Endothelial cell of umbilical vein (primary cell): Measurements from ENCODE around the gene KDM4B. TPM values are rescaled to one million over a fixed set of nuclear protein-coding genes. Genes with fewer than 3 reads are reported as not detected.

Experiments
- BruUV-seq: library from RNA; stranded (reverse); fragments of 400-500 nt; replicated peaks from 2 replicates; lab custom pipeline; 2021; lab: Mats Ljungman, UMichigan
- CTCF ChIA-PET: fragments of 300-600, 350-600 bp; sonication (Branson Sonifier 250); formaldehyde crosslinking; loops from one replicate; lab custom pipeline; 2021; ENCODE audit warnings: antibody characterized with exemption, inconsistent platforms; lab: Charles Lee
- POLR2A ChIA-PET: fragments of 300-600, 350-600 bp; sonication (Branson Sonifier 250); formaldehyde crosslinking; loops from one replicate; lab custom pipeline; 2021; ENCODE audit warnings: antibody characterized with exemption, inconsistent platforms; lab: Charles Lee
- DNase-seq: peaks from one replicate; pipeline ENCODE4 v3.0.0-alpha.2; 2011; ENCODE audit warnings: low read depth, low spot score
- FAIRE-seq: peaks from 2 replicates; lab custom pipeline; 2011; peaks lifted over from hg19 to GRCh38; lab: Jason Lieb, UNC
- H2AFZ ChIP-seq: 2 replicates; pipeline ENCODE4 v1.6.0; 2012; ENCODE audit warnings: low read depth, low read length, control low read depth, inconsistent platforms
- H3K27ac ChIP-seq: 2 replicates; pipeline ENCODE4 v1.5.1; 2011; ENCODE audit warnings: low read depth, mild to moderate bottlenecking, control low read depth, low read length, moderate library complexity; ENCODE audit not compliant: insufficient read depth
- H3K27me3 ChIP-seq, 2 experiments: 2 replicates each; pipeline versions ENCODE4 v1.6.0 to v1.6.1; 2011; ENCODE audit warnings: low read length in 2 of 2, mixed read lengths in 1 of 2; ENCODE audit not compliant: control insufficient read depth in 2 of 2, insufficient read depth in 2 of 2
- H3K36me3 ChIP-seq, 2 experiments: 2 replicates in 1 of 2; 3 replicates in 1 of 2; pipeline ENCODE4 v1.5.1; 2011; ENCODE audit warnings: low read length in 2 of 2, mild to moderate bottlenecking in 1 of 2, moderate library complexity in 1 of 2; ENCODE audit not compliant: control insufficient read depth in 2 of 2, insufficient read depth in 2 of 2; ENCODE audit errors: extremely low read depth in 1 of 2
- H3K4me1 ChIP-seq: 3 replicates; pipeline ENCODE4 v1.5.1; 2011; ENCODE audit warnings: mild to moderate bottlenecking, low read length; ENCODE audit not compliant: control insufficient read depth, insufficient read depth; ENCODE audit errors: extremely low read depth
- H3K4me2 ChIP-seq: 2 replicates; pipeline ENCODE4 v1.6.1; 2011; ENCODE audit warnings: low read length, control low read depth, mixed read lengths; ENCODE audit not compliant: insufficient read depth
- H3K4me3 ChIP-seq, 3 experiments: fragments of 200-600 bp in 1 of 3; sonication (generic), shearing (Covaris generic) in 1 of 3; replicated peaks in 1 of 3; 2 replicates each; pipeline ENCODE4 v1.5.1; 2011 to 2016; ENCODE audit warnings: control low read depth in 3 of 3, low read length in 3 of 3, mild to moderate bottlenecking in 2 of 3, inconsistent platforms in 1 of 3, low read depth in 1 of 3, moderate library complexity in 1 of 3; ENCODE audit not compliant: insufficient read depth in 1 of 3
- H3K79me2 ChIP-seq: 2 replicates; pipeline ENCODE4 v1.6.0; 2012; ENCODE audit warnings: low read length, inconsistent platforms; ENCODE audit not compliant: control insufficient read depth, insufficient read depth
- H3K9ac ChIP-seq: replicated peaks from 2 replicates; pipeline ENCODE3; 2011; ENCODE audit warnings: low read length, control low read depth; ENCODE audit not compliant: insufficient read depth; ENCODE audit errors: extremely low read depth
- H3K9me1 ChIP-seq: replicated peaks from 3 replicates; pipeline ENCODE4 v1.6.0; 2011; ENCODE audit warnings: mild to moderate bottlenecking, low read length; ENCODE audit not compliant: control insufficient read depth, insufficient read depth; ENCODE audit errors: extremely low read depth
- H3K9me3 ChIP-seq: replicated peaks from 2 replicates; pipeline ENCODE4 v1.5.1; 2012; ENCODE audit warnings: low read length, inconsistent platforms; ENCODE audit not compliant: control insufficient read depth, insufficient read depth
- H4K20me1 ChIP-seq: replicated peaks from 2 replicates; pipeline ENCODE3; 2011; ENCODE audit warnings: mild to moderate bottlenecking, low read length; ENCODE audit not compliant: control insufficient read depth, insufficient read depth; ENCODE audit errors: extremely low read depth
- CTCF ChIP-seq, 2 donors: IDR thresholded peaks; 1 replicate in 1 of 2; 2 replicates in 1 of 2; pipeline ENCODE4 v1.5.1; 2011; ENCODE audit warnings: low read length in 2 of 2, mild to moderate bottlenecking in 2 of 2, moderate library complexity in 2 of 2, control low read depth in 1 of 2, inconsistent platforms in 1 of 2, low read depth in 1 of 2; ENCODE audit not compliant: insufficient read depth in 1 of 2; ENCODE audit errors: extremely low read depth in 1 of 2
- EZH2 ChIP-seq: IDR thresholded peaks from 2 replicates; pipeline ENCODE4 v1.6.1; 2012; ENCODE audit warnings: borderline replicate concordance, low read depth, mild to moderate bottlenecking, moderate library complexity, low read length, inconsistent platforms; ENCODE audit not compliant: severe bottlenecking
- FOS ChIP-seq: IDR thresholded peaks from 2 replicates; pipeline ENCODE4 v1.6.1; 2011; ENCODE audit warnings: mild to moderate bottlenecking, low read length, moderate library complexity, borderline replicate concordance; ENCODE audit not compliant: insufficient read depth
- GATA2 ChIP-seq: IDR thresholded peaks from 2 replicates; pipeline ENCODE4 v1.7.0; 2011; ENCODE audit warnings: low read depth, mild to moderate bottlenecking, moderate library complexity, mixed read lengths, low read length; ENCODE audit not compliant: insufficient read length, insufficient read depth
- JUN ChIP-seq: IDR thresholded peaks from 2 replicates; pipeline ENCODE4 v1.6.1; 2011; ENCODE audit warnings: borderline replicate concordance, low read depth; ENCODE audit not compliant: insufficient read length, insufficient read depth
- MAX ChIP-seq: IDR thresholded peaks from 2 replicates; pipeline ENCODE4 v1.6.1; 2011; ENCODE audit not compliant: insufficient read depth, insufficient read length
- MYC ChIP-seq: IDR thresholded peaks from one replicate; pipeline ENCODE4 v1.6.1; 2011; ENCODE audit warnings: mild to moderate bottlenecking, low read depth, low read length
- POLR2A ChIP-seq: IDR thresholded peaks from 2 replicates; pipeline ENCODE4 v1.6.1; 2012; ENCODE audit warnings: low read depth, mild to moderate bottlenecking, control low read depth, low read length
- POLR2AphosphoS5 ChIP-seq: IDR thresholded peaks from 2 replicates; pipeline ENCODE4 v1.6.1; 2012; ENCODE audit warnings: low read depth, mild to moderate bottlenecking, control low read depth, low read length, moderate library complexity; ENCODE audit not compliant: insufficient read depth
- dilution Hi-C: fragments of 300-500 bp; cut with MboI; formaldehyde crosslinking; loops from one replicate; pipeline ENCODE4 v1.15.0; 2019; ENCODE audit warnings: low sequenced_read_pairs; ENCODE audit not compliant: extremely low pct_ligation_motif_present
- intact Hi-C: fragments of 100-400 bp; cut with micrococcal nuclease; formaldehyde crosslinking; loops from one replicate; pipeline ENCODE4 v1.10.0; 2022
- polyA plus RNA-seq, 4 experiments: library from polyadenylated mRNA; depleted of rRNA in 3 of 4; stranded (reverse) in 3 of 4; unstranded in 1 of 4; fragments of >200 nt; gene quantifications; 2 replicates each; pipeline versions ENCODE4 v1.2.1 to v1.2.3, GENCODE V29; 2011 to 2012; ENCODE audit warnings: missing spikeins in 1 of 4
- total RNA-seq: library from RNA; stranded (reverse); gene quantifications from 2 replicates; pipeline ENCODE4 v1.2.3, GENCODE V29; 2021

KDM4B gene
- total and polyA plus RNA-seq, 2 donors (not counting 3 experiments of a cell fraction or from before 2014, with no cell fraction given): 12.4 to 37.2 TPM

- Histone ChIP-seq H3K9ac (no peak overlapping the region), H3K27me3 (no peaks in the 10 kb centered on the region), H3K36me3 (peaks cover 3 to 4% of the 10 kb centered on the region in 2 experiments), H3K9me3 (no peaks in the 10 kb centered on the region), H3K4me1 (no peaks in the 10 kb centered on the region), H3K27ac (no peak overlapping the region), H3K9me1 (no peaks in the 10 kb centered on the region), H3K4me3 (no peak overlapping the region), H3K4me2 (no peak overlapping the region), H2AFZ (no peak overlapping the region), H3K79me2 (no peaks in the 10 kb centered on the region), H4K20me1 (no peaks in the 10 kb centered on the region)
- FAIRE-seq: no peak
- no peak for TF ChIP-seq EZH2
- TF ChIP-seq JUN: no peak
- TF ChIP-seq CTCF (IDR thresholded peaks at IDR 0.05; ENCODE audit: extremely low read depth in 1 of 2, insufficient read depth in 1 of 2, low read depth in 1 of 2, low read length in 2 of 2): no peak
- TF ChIP-seq FOS: no peak
- no peak for TF ChIP-seq MAX
- TF ChIP-seq MYC: no peak
- TF ChIP-seq POLR2A: no peak
- no peak for TF ChIP-seq GATA2
- no peak for TF ChIP-seq POLR2AphosphoS5
- no peak for DNase-seq
- ChIA-PET POLR2A (no interaction called here), CTCF (no interaction called here)
- intact Hi-C loops: no loop called here
- no TSS peak for BruUV-seq
- dilution Hi-C loops: no loop called here
These were observed 146.4 kb downstream of the KDM4B start for GRCh38 chr19:5115351-5115750.
